Measurements from ENCODE around the gene SLC33A1.
"Not testable (repeated sequence)": the region's sequence is repeated elsewhere in the genome, so short reads cannot be mapped to it uniquely, and the experiment has no call there.

GRCh38 chr3:155886348-155886747, 32.1 kb upstream of the SLC33A1 start:
- TF ChIP-seq MYC (IDR thresholded peaks at IDR 0.05; ENCODE audit: low read depth, low read length): not testable (repeated sequence)
- TF ChIP-seq, protein P1, sequence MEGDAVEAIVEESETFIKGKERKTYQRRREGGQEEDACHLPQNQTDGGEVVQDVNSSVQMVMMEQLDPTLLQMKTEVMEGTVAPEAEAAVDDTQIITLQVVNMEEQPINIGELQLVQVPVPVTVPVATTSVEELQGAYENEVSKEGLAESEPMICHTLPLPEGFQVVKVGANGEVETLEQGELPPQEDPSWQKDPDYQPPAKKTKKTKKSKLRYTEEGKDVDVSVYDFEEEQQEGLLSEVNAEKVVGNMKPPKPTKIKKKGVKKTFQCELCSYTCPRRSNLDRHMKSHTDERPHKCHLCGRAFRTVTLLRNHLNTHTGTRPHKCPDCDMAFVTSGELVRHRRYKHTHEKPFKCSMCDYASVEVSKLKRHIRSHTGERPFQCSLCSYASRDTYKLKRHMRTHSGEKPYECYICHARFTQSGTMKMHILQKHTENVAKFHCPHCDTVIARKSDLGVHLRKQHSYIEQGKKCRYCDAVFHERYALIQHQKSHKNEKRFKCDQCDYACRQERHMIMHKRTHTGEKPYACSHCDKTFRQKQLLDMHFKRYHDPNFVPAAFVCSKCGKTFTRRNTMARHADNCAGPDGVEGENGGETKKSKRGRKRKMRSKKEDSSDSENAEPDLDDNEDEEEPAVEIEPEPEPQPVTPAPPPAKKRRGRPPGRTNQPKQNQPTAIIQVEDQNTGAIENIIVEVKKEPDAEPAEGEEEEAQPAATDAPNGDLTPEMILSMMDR (IDR thresholded peaks at IDR 0.05; ENCODE audit: low read depth, low read length): not testable (repeated sequence)

All from NB4 (cell line).